ENCODE results near the gene WDR86.

Gene WDR86

DNA sequence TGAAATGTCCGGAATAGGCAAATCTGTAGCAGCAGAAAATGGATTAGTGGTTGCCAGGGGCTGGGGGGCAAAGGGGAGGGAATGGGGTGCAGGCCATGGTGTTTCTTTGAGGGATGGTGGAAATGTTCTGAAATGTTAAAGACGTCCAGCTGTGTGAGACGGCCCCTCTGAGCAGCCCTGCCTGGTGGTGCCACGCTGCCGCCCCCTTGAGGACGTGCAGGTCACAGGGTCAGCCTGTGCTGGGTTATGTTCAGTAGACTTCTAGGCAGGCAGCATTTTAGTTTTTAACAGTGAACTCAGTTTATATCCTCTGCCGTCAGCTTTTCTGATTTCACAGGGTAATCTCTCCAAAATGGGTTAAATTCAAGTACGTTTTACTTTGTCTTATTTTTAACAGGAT, 58.8 kb downstream of the WDR86 start:
- Histone ChIP-seq H3K4me3 (ENCODE audit: low read length, poor library complexity, severe bottlenecking) (peak overlapping the region; percentile 61), H3K27me3 (ENCODE audit: insufficient read depth, low read length, poor library complexity, severe bottlenecking) (no peaks in the 10 kb centered on the region), H3K36me3 (ENCODE audit: insufficient read depth, low read length) (peaks cover 27% of the 10 kb centered on the region; the same call in 1 of the 2 replicates), H3K9me3 (ENCODE audit: insufficient read depth, low read depth, low read length) (no peaks in the 10 kb centered on the region), H3F3A (ENCODE audit: low read depth) (peaks cover 12% of the 10 kb centered on the region; the same call in 1 of the 2 replicates), H3K4me2 (ENCODE audit: low read depth, low read length, poor library complexity, severe bottlenecking) (peak overlapping the region; percentile 71), H3K9ac (ENCODE audit: low read depth, low read length, poor library complexity, severe bottlenecking) (peak overlapping the region; percentile 67), H3K9me2 (replicated peaks; ENCODE audit: low read depth, low read length) (no peaks in the 10 kb centered on the region), H4K20me1 (ENCODE audit: insufficient read depth, low read length, poor library complexity, severe bottlenecking) (peaks cover 4% of the 10 kb centered on the region), H2AFZ (ENCODE audit: low read length) (no peak overlapping the region), H3K4me1 (ENCODE audit: insufficient read depth, low read length, poor library complexity, severe bottlenecking) (peaks cover 45% of the 10 kb centered on the region), H3K79me2 (ENCODE audit: insufficient read depth, low read length) (peaks cover 33% of the 10 kb centered on the region; the same call in 1 of the 2 replicates)
- TF ChIP-seq, protein P1, sequence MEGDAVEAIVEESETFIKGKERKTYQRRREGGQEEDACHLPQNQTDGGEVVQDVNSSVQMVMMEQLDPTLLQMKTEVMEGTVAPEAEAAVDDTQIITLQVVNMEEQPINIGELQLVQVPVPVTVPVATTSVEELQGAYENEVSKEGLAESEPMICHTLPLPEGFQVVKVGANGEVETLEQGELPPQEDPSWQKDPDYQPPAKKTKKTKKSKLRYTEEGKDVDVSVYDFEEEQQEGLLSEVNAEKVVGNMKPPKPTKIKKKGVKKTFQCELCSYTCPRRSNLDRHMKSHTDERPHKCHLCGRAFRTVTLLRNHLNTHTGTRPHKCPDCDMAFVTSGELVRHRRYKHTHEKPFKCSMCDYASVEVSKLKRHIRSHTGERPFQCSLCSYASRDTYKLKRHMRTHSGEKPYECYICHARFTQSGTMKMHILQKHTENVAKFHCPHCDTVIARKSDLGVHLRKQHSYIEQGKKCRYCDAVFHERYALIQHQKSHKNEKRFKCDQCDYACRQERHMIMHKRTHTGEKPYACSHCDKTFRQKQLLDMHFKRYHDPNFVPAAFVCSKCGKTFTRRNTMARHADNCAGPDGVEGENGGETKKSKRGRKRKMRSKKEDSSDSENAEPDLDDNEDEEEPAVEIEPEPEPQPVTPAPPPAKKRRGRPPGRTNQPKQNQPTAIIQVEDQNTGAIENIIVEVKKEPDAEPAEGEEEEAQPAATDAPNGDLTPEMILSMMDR (conservative IDR thresholded peaks at IDR 0.05; ENCODE audit: low read length), result peak; percentile 67
- no peak for TF ChIP-seq EZH2phosphoT487 (IDR thresholded peaks at IDR 0.05; ENCODE audit: borderline replicate concordance)

DNA sequence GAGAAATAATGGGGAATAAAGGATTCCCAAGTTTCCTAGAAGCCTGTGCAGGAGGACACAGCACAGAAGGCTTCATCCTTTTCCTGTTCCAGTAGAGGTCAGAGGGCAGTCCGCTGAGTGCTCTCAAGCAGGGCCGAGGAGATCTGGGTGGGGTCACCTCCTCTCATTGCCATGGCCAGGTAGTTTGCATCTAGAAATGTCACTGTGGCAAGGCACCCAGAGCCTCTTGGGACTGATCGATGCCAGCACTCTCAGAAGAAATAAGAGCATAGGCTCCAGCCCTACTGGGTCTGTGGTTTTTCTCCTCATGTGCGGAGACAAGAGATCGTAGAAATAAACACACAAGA, 60.4 kb downstream of the WDR86 start:
- no peaks in the 10 kb centered on the region for H3K27me3 ChIP-seq (ENCODE audit: insufficient read depth, low read length, poor library complexity, severe bottlenecking)
- H3K4me2 ChIP-seq (ENCODE audit: low read depth, low read length, poor library complexity, severe bottlenecking), result peak overlapping the region; percentile 85
- TF ChIP-seq, protein P1 (conservative IDR thresholded peaks at IDR 0.05; ENCODE audit: low read length), result no peak
- TF ChIP-seq EZH2phosphoT487 (IDR thresholded peaks at IDR 0.05; ENCODE audit: borderline replicate concordance), result no peak
- H4K20me1 ChIP-seq (ENCODE audit: insufficient read depth, low read length, poor library complexity, severe bottlenecking), result peaks cover 4% of the 10 kb centered on the region
- no peaks in the 10 kb centered on the region for H3K9me3 ChIP-seq (ENCODE audit: insufficient read depth, low read depth, low read length)
- H3K9me2 ChIP-seq (replicated peaks; ENCODE audit: low read depth, low read length), result no peaks in the 10 kb centered on the region
- H3K36me3 ChIP-seq (ENCODE audit: insufficient read depth, low read length), result peaks cover 20% of the 10 kb centered on the region; the same call in 1 of the 2 replicates
- H3K4me1 ChIP-seq (ENCODE audit: insufficient read depth, low read length, poor library complexity, severe bottlenecking), result peaks cover 45% of the 10 kb centered on the region
- peak overlapping the region; percentile 80 for H3K4me3 ChIP-seq (ENCODE audit: low read length, poor library complexity, severe bottlenecking)
- peak overlapping the region; percentile 68 for H3K9ac ChIP-seq (ENCODE audit: low read depth, low read length, poor library complexity, severe bottlenecking)
- H3F3A ChIP-seq (ENCODE audit: low read depth), result peaks cover 12% of the 10 kb centered on the region; the same call in 1 of the 2 replicates
- H3K79me2 ChIP-seq (ENCODE audit: insufficient read depth, low read length), result peaks cover 37% of the 10 kb centered on the region; the same call in 1 of the 2 replicates
- peak overlapping the region; percentile 93 for H2AFZ ChIP-seq (ENCODE audit: low read length)

DNA sequence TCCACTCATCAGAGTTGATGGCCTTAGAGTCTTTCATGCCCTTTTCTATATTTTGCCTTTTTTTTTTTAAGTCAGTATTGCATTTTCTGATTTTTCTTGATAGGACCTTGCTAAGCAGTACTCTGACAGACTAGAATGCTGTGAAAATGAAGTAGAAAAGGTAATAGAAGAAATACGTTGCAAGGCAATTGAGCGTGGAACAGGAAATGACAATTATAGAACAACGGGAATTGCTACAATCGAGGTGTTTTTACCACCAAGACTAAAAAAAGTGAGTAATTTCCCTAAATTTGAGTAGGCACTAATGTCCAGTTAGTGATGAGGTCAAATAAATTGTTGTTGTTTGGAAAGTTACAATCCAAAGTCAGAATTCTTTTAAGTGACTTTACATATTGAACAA, 60.9 kb downstream of the WDR86 start:
- H3K9me3 ChIP-seq (ENCODE audit: insufficient read depth, low read depth, low read length), result no peaks in the 10 kb centered on the region
- no peak overlapping the region for H2AFZ ChIP-seq (ENCODE audit: low read length)
- peak overlapping the region; percentile 85 for H3K4me2 ChIP-seq (ENCODE audit: low read depth, low read length, poor library complexity, severe bottlenecking)
- H3K4me1 ChIP-seq (ENCODE audit: insufficient read depth, low read length, poor library complexity, severe bottlenecking), result peaks cover 45% of the 10 kb centered on the region
- peak overlapping the region; percentile 68 for H3K9ac ChIP-seq (ENCODE audit: low read depth, low read length, poor library complexity, severe bottlenecking)
- peaks cover 32% of the 10 kb centered on the region; the same call in 1 of the 2 replicates for H3K79me2 ChIP-seq (ENCODE audit: insufficient read depth, low read length)
- H4K20me1 ChIP-seq (ENCODE audit: insufficient read depth, low read length, poor library complexity, severe bottlenecking), result peaks cover 4% of the 10 kb centered on the region
- no peaks in the 10 kb centered on the region for H3K27me3 ChIP-seq (ENCODE audit: insufficient read depth, low read length, poor library complexity, severe bottlenecking)
- no peaks in the 10 kb centered on the region for H3K9me2 ChIP-seq (replicated peaks; ENCODE audit: low read depth, low read length)
- H3K4me3 ChIP-seq (ENCODE audit: low read length, poor library complexity, severe bottlenecking), result peak overlapping the region; percentile 80
- no peak for TF ChIP-seq EZH2phosphoT487 (IDR thresholded peaks at IDR 0.05; ENCODE audit: borderline replicate concordance)
- TF ChIP-seq, protein P1 (conservative IDR thresholded peaks at IDR 0.05; ENCODE audit: low read length), result no peak
- peaks cover 20% of the 10 kb centered on the region; the same call in 1 of the 2 replicates for H3K36me3 ChIP-seq (ENCODE audit: insufficient read depth, low read length)
- peaks cover 12% of the 10 kb centered on the region; the same call in 1 of the 2 replicates for H3F3A ChIP-seq (ENCODE audit: low read depth)
